PC-3 (cell line): ENCODE measurements around the gene TRDN. TPM values are rescaled to one million over a fixed set of nuclear protein-coding genes. Genes with fewer than 3 reads are reported as not detected.

ENCODE experiments used
- ATAC-seq: fragments of 200-7000 bp; cut with Tn5 transposase; 2 replicates; pipeline ENCODE4 v1.9.1; 2020; ENCODE audit warnings: mild to moderate bottlenecking, moderate library complexity
- BruUV-seq: library from RNA; stranded (reverse); fragments of 400-500 nt; replicated peaks from 2 replicates; lab custom pipeline; 2021; lab: Mats Ljungman, UMichigan
- CTCF ChIA-PET: fragments of 300-600 bp; sonication (Branson Sonifier 250); formaldehyde crosslinking; loops from one replicate; lab custom pipeline; 2022; ENCODE audit warnings: antibody characterized with exemption; lab: Charles Lee
- POLR2A ChIA-PET: fragments of 300-600 bp; sonication (Branson Sonifier 250); formaldehyde crosslinking; loops from one replicate; lab custom pipeline; 2022; ENCODE audit warnings: antibody characterized with exemption; ENCODE audit not compliant: unreplicated experiment; lab: Charles Lee
- DNase-seq: peaks from one replicate; pipeline ENCODE4 v3.0.0-alpha.2; 2015
- H2AFZ ChIP-seq: fragments of 300-600 bp; sonication (generic); 2 replicates; pipeline ENCODE4 v1.6.0; 2016; ENCODE audit warnings: antibody characterized with exemption, low read length
- H3F3A ChIP-seq: fragments of 300-600 bp; sonication (generic); one replicate; pipeline ENCODE4 v1.6.0; 2017; ENCODE audit warnings: antibody characterized with exemption, low read length, control low read depth, mild to moderate bottlenecking; ENCODE audit not compliant: unreplicated experiment
- H3K27ac ChIP-seq: fragments of 300-600 bp; sonication (generic); 2 replicates; pipeline ENCODE4 v1.5.1; 2016; ENCODE audit warnings: mild to moderate bottlenecking, low read length
- H3K27me3 ChIP-seq: fragments of 300-600 bp; sonication (generic); 2 replicates; pipeline ENCODE4 v1.6.1; 2016; ENCODE audit warnings: low read length, mixed read lengths
- H3K36me3 ChIP-seq: fragments of 300-600 bp; sonication (generic); 2 replicates; pipeline ENCODE4 v1.6.1; 2016; ENCODE audit warnings: low read depth, mixed run types, low read length, mixed read lengths
- H3K4me1 ChIP-seq: fragments of 300-600 bp; sonication (generic); 2 replicates; pipeline ENCODE4 v1.5.1; 2016; ENCODE audit warnings: low read length; ENCODE audit not compliant: insufficient read depth
- H3K4me2 ChIP-seq: fragments of 300-600 bp; sonication (generic); 2 replicates; pipeline ENCODE4 v1.6.0; 2016; ENCODE audit warnings: low read length
- H3K4me3 ChIP-seq: fragments of 300-600 bp; sonication (generic); 2 replicates; pipeline ENCODE4 v1.5.1; 2016; ENCODE audit warnings: mild to moderate bottlenecking, low read length, mixed read lengths
- H3K79me2 ChIP-seq: fragments of 300-600 bp; sonication (generic); 2 replicates; pipeline ENCODE4 v1.6.1; 2017; ENCODE audit warnings: low read length, mixed read lengths
- H3K9ac ChIP-seq: fragments of 300-600 bp; sonication (generic); 2 replicates; pipeline ENCODE4 v1.6.0; 2016; ENCODE audit warnings: mild to moderate bottlenecking, low read length
- H3K9me2 ChIP-seq: fragments of 300-600 bp; sonication (generic); replicated peaks from 2 replicates; pipeline ENCODE4 v1.6.1; 2016; ENCODE audit warnings: mixed run types, low read length, mixed read lengths
- H3K9me3 ChIP-seq: fragments of 300-600 bp; sonication (generic); 2 replicates; pipeline ENCODE4 v1.6.1; 2016; ENCODE audit warnings: low read length, mixed read lengths
- H4K20me1 ChIP-seq: fragments of 300-600 bp; sonication (generic); 2 replicates; pipeline ENCODE4 v1.6.1; 2016; ENCODE audit warnings: low read length, mixed read lengths
- EZH2 ChIP-seq: fragments of 300-600 bp; sonication (generic); IDR thresholded peaks from one replicate; pipeline ENCODE4 v1.6.1; 2017; ENCODE audit warnings: antibody characterized with exemption, mild to moderate bottlenecking, low read length; ENCODE audit not compliant: unreplicated experiment
- EZH2phosphoT487 ChIP-seq: fragments of 300-600 bp; sonication (generic); IDR thresholded peaks from 2 replicates; pipeline ENCODE4 v1.6.1; 2018; ENCODE audit warnings: mild to moderate bottlenecking, antibody characterized with exemption, low read length, borderline replicate concordance
- intact Hi-C: fragments of 100-400 bp; cut with micrococcal nuclease; formaldehyde crosslinking; loops from 2 replicates; pipeline ENCODE4 v1.9.0; 2023
- total RNA-seq: library from RNA; depleted of rRNA; stranded (reverse); fragments of >200 nt; gene quantifications from 2 replicates; pipeline ENCODE4 v1.2.3, GENCODE V29; 2014
- TF ChIP-seq, protein P1 (sequence below): fragments of 300-600 bp; sonication (generic); conservative IDR thresholded peaks from 2 replicates; pipeline ENCODE4 v1.5.1; 2017; ENCODE audit warnings: antibody characterized with exemption, low read depth, mild to moderate bottlenecking, low read length

TRDN gene
- total RNA-seq, 1 experiment from 2014 or later: not detected

DNA sequence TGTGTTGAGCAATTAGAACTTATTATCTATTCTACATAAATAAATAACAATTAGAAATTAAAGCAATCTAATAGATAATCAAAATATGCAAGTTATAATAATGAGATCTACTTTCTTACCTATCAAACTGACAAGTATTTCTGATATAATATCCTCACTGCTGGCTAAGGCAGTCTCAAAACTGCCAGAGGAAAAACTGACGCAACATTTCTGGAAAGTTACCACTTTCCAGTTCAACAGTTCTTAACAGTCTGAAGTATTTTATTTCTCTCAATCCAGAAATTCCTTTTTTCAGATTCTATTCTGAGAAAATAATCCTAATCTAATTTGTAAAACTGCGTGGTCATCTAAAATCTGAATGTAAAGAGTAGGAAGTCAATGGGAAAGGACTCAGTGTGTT, 121.0 kb downstream of the TRDN start:
- no peaks in the 10 kb centered on the region for H3K36me3 ChIP-seq
- no peaks in the 10 kb centered on the region for H3K9me2 ChIP-seq
- H3K27ac ChIP-seq: no peak overlapping the region
- ChIA-PET CTCF (no interaction called here), POLR2A (no interaction called here)
- BruUV-seq: no TSS peak
- no peaks in the 10 kb centered on the region for H3F3A ChIP-seq
- H4K20me1 ChIP-seq: no peaks in the 10 kb centered on the region
- intact Hi-C loops: no loop called here
- H3K9ac ChIP-seq: no peak overlapping the region
- H3K27me3 ChIP-seq: no peaks in the 10 kb centered on the region
- H3K9me3 ChIP-seq: no peaks in the 10 kb centered on the region
- H2AFZ ChIP-seq: no peak overlapping the region
- TF ChIP-seq EZH2 (no peak), EZH2phosphoT487 (no peak)
- TF ChIP-seq, protein P1, sequence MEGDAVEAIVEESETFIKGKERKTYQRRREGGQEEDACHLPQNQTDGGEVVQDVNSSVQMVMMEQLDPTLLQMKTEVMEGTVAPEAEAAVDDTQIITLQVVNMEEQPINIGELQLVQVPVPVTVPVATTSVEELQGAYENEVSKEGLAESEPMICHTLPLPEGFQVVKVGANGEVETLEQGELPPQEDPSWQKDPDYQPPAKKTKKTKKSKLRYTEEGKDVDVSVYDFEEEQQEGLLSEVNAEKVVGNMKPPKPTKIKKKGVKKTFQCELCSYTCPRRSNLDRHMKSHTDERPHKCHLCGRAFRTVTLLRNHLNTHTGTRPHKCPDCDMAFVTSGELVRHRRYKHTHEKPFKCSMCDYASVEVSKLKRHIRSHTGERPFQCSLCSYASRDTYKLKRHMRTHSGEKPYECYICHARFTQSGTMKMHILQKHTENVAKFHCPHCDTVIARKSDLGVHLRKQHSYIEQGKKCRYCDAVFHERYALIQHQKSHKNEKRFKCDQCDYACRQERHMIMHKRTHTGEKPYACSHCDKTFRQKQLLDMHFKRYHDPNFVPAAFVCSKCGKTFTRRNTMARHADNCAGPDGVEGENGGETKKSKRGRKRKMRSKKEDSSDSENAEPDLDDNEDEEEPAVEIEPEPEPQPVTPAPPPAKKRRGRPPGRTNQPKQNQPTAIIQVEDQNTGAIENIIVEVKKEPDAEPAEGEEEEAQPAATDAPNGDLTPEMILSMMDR: no peak
- H3K4me2 ChIP-seq: no peak overlapping the region
- H3K4me1 ChIP-seq: no peaks in the 10 kb centered on the region
- no peak for ATAC-seq
- no peak overlapping the region for H3K4me3 ChIP-seq
- DNase-seq: no peak
- H3K79me2 ChIP-seq: no peaks in the 10 kb centered on the region

DNA sequence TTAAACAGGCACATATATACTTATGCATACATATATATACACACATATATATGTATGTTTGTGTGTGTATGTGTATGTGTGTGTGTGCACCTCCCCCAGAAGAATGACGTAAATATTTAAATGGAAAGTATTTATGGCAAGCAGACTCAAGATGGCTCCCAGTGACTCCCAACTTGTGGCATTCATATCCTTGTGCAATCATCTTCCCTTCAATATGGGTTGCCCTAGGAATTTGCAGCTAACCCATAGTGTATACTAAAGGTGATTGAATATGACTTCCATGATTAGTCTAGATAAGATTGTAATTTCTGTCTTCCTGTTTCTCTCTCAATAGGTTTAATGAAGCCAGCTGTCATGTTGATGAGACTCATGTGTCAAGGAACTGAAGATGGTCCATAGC, 127.6 kb downstream of the TRDN start:
- Histone ChIP-seq H3K36me3 (no peaks in the 10 kb centered on the region), H3F3A (no peaks in the 10 kb centered on the region), H3K27ac (no peak overlapping the region), H3K79me2 (no peaks in the 10 kb centered on the region), H2AFZ (no peak overlapping the region), H3K9me3 (no peaks in the 10 kb centered on the region), H3K4me2 (no peak overlapping the region), H3K9ac (no peak overlapping the region), H4K20me1 (no peaks in the 10 kb centered on the region), H3K4me1 (no peaks in the 10 kb centered on the region), H3K27me3 (no peaks in the 10 kb centered on the region), H3K9me2 (no peaks in the 10 kb centered on the region), H3K4me3 (no peak overlapping the region)
- ChIA-PET CTCF (no interaction called here), POLR2A (no interaction called here)
- intact Hi-C loops: no loop called here
- TF ChIP-seq, protein P1: no peak
- TF ChIP-seq EZH2 (no peak), EZH2phosphoT487 (no peak)
- ATAC-seq (no peak), DNase-seq (no peak)
- no TSS peak for BruUV-seq

DNA sequence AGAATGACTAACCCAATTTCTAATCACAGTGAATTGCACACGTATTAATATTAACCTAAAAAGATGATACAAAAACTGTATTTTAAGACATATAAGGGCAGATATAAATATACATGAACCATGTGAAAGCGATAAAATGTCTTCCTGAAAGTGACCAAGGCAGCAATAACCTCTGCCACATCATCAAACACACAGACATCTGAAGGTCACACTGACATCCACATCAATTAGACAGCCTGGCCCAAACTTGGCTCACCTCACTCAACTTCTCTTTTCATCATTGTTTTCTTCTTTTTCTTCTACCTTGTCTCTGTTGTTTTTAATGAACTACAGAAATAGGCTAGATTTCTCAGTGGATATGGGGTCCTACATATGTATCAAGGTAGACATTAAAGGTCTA, 128.5 kb downstream of the TRDN start:
- no peak overlapping the region for H3K27ac ChIP-seq
- H3F3A ChIP-seq: no peaks in the 10 kb centered on the region
- H3K4me2 ChIP-seq: no peak overlapping the region
- no peak for DNase-seq
- intact Hi-C loops: no loop called here
- POLR2A ChIA-PET: no interaction called here
- H3K27me3 ChIP-seq: no peaks in the 10 kb centered on the region
- no peaks in the 10 kb centered on the region for H3K79me2 ChIP-seq
- H3K9me3 ChIP-seq: no peaks in the 10 kb centered on the region
- no peaks in the 10 kb centered on the region for H3K4me1 ChIP-seq
- no peaks in the 10 kb centered on the region for H4K20me1 ChIP-seq
- no peak for ATAC-seq
- H2AFZ ChIP-seq: no peak overlapping the region
- H3K4me3 ChIP-seq: no peak overlapping the region
- no peaks in the 10 kb centered on the region for H3K36me3 ChIP-seq
- TF ChIP-seq, protein P1: no peak
- no peak for TF ChIP-seq EZH2phosphoT487
- no peak for TF ChIP-seq EZH2
- H3K9me2 ChIP-seq: no peaks in the 10 kb centered on the region
- CTCF ChIA-PET: no interaction called here
- BruUV-seq: no TSS peak
- H3K9ac ChIP-seq: no peak overlapping the region
